K562 (cell line): ENCODE results near the gene SNRNP40.

Experiments used
- ARHGAP35 ChIP-seq: fragments of 450-650 bp; IDR thresholded peaks from 2 replicates; pipeline ENCODE4 v1.6.1; 2018; ENCODE audit not compliant: partially characterized antibody
- EGR1 ChIP-seq: fragments of 450-650 bp; conservative IDR thresholded peaks from 2 replicates; pipeline ENCODE4 v1.6.1; 2017; ENCODE audit warnings: mild to moderate bottlenecking
- SLC30A9 ChIP-seq: fragments of 250-450 bp; sonication (Bioruptor Pico); IDR thresholded peaks from 2 replicates; pipeline ENCODE4 v1.8.0; 2022; ENCODE audit warnings: mild to moderate bottlenecking, moderate library complexity
- TAF1 ChIP-seq: IDR thresholded peaks from 2 replicates; pipeline ENCODE4 v1.6.1; 2011; ENCODE audit warnings: mild to moderate bottlenecking, low read length, moderate library complexity; ENCODE audit not compliant: insufficient read depth, control insufficient read depth, severe bottlenecking; ENCODE audit errors: extremely low read depth
- TF ChIP-seq, protein P1 (sequence below), 3 experiments: IDR thresholded peaks in 2 of 3; conservative IDR thresholded peaks in 1 of 3; 2 replicates each; pipeline ENCODE4 v1.5.1; 2011 to 2012; ENCODE audit warnings: low read length in 3 of 3, mild to moderate bottlenecking in 3 of 3, control low read depth in 2 of 3, improper control_type of control experiment in 1 of 3, inconsistent platforms in 1 of 3, low read depth in 1 of 3, mixed read lengths in 1 of 3, moderate library complexity in 1 of 3; ENCODE audit not compliant: insufficient read depth in 2 of 3

GRCh38 chr1:31243501-31244286 is 52.9 kb downstream of the SNRNP40 start:
- TF ChIP-seq, protein P1, sequence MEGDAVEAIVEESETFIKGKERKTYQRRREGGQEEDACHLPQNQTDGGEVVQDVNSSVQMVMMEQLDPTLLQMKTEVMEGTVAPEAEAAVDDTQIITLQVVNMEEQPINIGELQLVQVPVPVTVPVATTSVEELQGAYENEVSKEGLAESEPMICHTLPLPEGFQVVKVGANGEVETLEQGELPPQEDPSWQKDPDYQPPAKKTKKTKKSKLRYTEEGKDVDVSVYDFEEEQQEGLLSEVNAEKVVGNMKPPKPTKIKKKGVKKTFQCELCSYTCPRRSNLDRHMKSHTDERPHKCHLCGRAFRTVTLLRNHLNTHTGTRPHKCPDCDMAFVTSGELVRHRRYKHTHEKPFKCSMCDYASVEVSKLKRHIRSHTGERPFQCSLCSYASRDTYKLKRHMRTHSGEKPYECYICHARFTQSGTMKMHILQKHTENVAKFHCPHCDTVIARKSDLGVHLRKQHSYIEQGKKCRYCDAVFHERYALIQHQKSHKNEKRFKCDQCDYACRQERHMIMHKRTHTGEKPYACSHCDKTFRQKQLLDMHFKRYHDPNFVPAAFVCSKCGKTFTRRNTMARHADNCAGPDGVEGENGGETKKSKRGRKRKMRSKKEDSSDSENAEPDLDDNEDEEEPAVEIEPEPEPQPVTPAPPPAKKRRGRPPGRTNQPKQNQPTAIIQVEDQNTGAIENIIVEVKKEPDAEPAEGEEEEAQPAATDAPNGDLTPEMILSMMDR (IDR thresholded peaks at IDR 0.05 in 2 of 3, conservative IDR thresholded peaks at IDR 0.05 in 1 of 3; ENCODE audit: insufficient read depth in 2 of 3, low read depth in 1 of 3, low read length in 3 of 3): no peak
- TF ChIP-seq SLC30A9 (CRISPR knock-in tag) (no peak), TAF1 (no peak), ARHGAP35 (no peak), EGR1 (no peak)
